T47D (cell line): ENCODE results near the gene MMEL1.
"Not testable (repeated sequence)": the region's sequence is repeated elsewhere in the genome, so short reads cannot be mapped to it uniquely, and the experiment has no call there.

Experiments used
- DNase-seq, 2 experiments: peaks; one replicate each; pipeline versions ENCODE4 v3.0.0 to v3.0.0-alpha.2; 2011 to 2012; ENCODE audit warnings: low read depth in 1 of 2, low spot score in 1 of 2
- JUND ChIP-seq: IDR thresholded peaks from 2 replicates; pipeline ENCODE4 v1.6.1; 2012; ENCODE audit warnings: low read depth
- in situ Hi-C: cut with HindIII; loops from 2 replicates; pipeline ENCODE4 v1.10.0; 2016; ENCODE audit warnings: low sequenced_read_pairs, low pct_unique_long_range_greater_than_20kb

Gene MMEL1, protein sequence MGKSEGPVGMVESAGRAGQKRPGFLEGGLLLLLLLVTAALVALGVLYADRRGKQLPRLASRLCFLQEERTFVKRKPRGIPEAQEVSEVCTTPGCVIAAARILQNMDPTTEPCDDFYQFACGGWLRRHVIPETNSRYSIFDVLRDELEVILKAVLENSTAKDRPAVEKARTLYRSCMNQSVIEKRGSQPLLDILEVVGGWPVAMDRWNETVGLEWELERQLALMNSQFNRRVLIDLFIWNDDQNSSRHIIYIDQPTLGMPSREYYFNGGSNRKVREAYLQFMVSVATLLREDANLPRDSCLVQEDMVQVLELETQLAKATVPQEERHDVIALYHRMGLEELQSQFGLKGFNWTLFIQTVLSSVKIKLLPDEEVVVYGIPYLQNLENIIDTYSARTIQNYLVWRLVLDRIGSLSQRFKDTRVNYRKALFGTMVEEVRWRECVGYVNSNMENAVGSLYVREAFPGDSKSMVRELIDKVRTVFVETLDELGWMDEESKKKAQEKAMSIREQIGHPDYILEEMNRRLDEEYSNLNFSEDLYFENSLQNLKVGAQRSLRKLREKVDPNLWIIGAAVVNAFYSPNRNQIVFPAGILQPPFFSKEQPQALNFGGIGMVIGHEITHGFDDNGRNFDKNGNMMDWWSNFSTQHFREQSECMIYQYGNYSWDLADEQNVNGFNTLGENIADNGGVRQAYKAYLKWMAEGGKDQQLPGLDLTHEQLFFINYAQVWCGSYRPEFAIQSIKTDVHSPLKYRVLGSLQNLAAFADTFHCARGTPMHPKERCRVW

DNA sequence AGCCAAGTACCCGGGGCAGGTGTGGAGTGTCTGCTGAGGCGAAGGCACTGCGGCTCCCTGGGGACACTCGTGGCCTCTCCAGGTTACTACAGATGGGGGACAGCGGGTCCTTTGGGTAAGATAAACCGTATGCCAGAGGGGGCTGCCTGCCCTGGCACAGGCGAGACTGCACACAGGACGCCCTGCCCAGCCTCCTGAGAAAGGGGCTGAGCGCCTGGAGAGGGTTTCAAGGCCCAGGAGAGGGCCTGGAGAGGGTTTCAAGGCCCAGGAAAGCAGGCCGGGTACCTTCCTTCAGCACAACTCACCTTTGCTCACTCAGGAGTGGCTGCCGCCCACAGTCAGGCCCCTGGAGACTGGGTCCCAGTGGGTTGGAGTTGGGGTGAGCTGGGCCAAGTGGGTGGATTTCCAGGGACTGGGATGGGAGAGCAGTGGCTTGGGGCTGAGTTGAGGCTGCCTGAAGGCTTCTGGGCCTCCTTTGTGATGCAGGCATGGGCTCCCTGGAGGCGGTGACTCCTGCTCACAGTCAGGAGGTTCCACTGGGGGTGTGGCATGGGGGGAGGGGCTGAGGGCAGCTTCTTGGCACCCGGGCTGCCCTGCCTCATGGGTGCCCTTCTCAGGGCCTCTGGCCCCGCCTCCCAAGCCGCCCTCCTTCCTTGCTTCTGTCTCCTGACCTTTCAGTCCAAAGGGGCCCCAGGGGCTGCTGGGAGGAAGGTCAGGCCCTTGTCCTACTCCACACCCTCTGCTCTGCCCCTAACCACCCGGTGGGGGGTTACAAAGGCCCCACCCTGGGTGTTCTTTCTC lies at the start of gene MMEL1:
Gene MMEL1 (minus strand): TSS at position 456 of the 801 bp plus-strand sequence. CDS start 3,532 bp downstream, outside the sequence.
- DNase-seq: no peak
- TF ChIP-seq JUND: no peak
- in situ Hi-C loops: no loop called here

DNA sequence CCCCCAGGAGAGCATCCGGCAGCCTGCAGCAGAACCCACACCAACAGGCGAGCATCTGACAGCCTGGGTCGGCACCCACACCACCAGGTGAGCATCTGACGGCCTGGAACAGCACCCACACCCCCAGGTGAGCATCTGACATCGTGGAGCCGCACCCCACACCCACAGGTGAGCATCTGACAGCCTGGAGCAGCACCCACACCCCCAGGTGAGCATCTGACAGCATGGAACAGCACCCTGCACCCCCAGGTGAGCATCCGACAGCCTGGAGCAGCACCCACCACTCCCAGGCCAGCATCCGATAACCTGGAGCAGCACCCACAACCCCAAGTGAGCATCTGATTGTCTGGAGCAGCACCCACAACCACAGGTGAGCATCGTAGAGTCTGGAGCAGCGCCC lies 43.9 kb upstream of the MMEL1 start:
- DNase-seq, in situ Hi-C loops: not testable (repeated sequence)

DNA sequence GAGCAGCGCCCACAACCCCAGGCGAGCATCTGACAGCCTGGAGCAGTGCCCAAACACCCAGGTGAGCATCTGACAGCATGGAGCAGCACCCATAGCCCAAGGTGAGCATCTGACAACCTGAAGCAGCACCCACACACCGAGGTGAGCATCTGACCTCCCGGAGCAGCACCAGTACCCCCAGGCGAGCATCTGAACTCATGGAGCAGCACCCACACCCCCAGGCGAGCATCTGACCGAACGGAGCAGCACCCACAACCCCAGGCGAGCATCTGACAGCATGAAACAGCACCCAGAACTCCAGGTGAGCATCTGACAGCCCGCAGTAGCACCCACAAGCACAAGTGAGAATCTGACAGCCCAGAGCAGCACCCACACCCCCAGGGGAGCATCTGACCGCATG lies 38.8 kb upstream of the MMEL1 start:
- DNase-seq, in situ Hi-C loops: not testable (repeated sequence)

DNA sequence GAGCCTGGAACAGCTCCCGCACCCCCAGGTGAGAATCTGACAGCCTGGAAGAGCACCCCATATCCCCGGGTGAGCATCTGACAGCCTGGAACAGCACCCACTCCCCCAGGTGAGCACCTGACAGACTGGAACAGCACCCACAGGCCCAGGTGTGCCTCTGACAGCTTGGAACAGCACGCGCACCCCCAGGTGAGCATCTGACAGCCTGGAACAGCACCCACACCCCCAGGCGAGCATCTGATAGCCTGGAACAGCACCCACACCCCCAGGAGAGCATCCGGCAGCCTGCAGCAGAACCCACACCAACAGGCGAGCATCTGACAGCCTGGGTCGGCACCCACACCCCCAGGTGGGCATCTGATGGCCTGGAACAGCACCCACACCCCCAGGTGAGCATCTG lies 27.0 kb upstream of the MMEL1 start:
- in situ Hi-C loops: not testable (repeated sequence)

DNA sequence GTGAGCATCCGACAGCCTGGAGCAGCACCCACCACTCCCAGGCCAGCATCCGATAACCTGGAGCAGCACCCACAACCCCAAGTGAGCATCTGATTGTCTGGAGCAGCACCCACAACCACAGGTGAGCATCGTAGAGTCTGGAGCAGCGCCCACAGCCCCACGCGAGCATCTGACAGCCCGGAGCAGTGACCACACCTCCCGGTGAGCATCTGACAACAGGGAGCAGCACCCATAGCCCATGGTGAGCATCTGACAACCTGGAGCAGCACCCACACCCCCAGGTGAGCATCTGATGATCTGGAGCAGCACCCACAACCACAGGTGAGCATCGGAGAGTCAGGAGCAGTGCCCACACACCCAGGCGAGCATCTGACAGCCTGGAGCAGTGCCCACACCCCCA lies 25.1 kb upstream of the MMEL1 start:
- DNase-seq, in situ Hi-C loops: not testable (repeated sequence)

More for the DNA sequence above, 27.0 kb upstream of the MMEL1 start:
- not testable (repeated sequence) for DNase-seq

DNA sequence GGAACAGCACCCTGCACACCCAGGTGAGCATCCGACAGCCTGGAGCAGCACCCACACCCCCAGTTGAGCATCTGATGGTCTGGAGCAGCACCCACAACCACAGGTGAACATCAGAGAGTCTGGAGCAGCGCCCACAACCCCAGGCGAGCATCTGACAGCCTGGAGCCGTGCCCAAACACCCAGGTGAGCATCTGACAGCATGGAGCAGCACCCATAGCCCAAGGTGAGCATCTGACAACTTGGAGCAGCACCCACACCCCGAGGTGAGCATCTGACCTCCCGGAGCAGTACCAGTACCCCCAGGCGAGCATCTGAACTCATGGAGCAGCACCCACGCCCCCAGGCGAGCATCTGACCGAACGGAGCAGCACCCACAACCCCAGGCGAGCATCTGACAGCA lies 24.3 kb upstream of the MMEL1 start:
- in situ Hi-C loops, DNase-seq: not testable (repeated sequence)

DNA sequence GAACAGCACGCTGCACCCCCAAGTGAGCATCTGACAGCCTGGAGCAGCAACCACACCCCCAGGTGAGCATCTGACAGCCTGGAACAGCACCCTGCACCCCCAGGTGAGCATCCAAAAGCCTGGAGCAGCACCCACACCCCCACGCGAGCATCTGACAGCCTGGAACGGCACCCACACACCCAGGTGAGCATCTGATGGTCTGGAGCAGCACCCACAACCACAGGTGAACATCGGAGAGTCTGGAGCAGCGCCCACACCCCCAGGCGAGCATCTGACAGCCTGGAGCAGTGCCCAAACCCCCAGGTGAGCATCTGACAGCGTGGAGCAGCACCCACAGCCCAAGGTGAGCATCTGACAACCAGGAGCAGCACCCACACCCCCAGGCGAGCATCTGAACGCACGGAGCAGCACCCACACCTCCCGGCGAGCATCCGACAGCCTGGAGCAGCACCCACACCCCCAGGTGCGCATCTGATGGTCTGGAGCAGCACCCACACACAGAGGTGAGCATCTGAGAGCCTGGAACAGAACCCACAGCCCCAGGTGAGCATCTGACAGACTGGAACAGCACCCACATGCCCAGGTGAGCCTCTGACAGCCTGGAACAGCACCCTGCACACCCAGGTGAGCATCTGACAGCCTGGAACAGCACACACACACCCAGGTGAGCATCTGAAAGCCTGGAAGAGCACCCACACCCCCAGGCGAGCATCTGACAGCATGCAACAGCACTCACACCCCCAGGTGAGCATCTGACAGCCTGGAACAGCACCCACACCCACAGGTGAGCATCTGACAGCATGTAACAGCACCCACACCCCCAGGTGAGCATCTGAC lies 23.0 kb upstream of the MMEL1 start:
- in situ Hi-C loops, DNase-seq: not testable (repeated sequence)

DNA sequence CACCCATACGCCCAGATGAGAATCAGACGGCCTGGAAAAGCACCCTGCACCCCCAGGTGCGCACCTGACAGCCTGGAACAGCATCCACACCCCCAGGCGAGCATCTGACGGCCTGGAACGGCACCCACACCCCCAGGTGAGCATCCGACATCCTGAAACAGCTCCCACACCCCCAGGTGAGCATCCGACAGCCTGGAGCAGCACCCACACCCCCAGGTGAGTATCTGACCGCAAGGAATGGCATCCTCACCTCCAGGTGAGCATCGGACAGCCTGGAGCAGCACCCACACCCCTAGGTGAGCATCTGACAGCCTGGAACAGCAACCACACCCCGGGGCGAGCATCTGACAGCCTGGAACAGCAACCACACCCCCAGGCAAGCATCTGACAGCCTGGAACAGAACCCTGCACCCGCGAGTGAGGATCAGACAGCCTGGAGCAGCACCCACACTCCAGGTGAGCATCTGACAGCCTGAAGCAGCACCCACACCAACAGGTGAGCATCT lies 21.7 kb upstream of the MMEL1 start:
- in situ Hi-C loops, DNase-seq: not testable (repeated sequence)

DNA sequence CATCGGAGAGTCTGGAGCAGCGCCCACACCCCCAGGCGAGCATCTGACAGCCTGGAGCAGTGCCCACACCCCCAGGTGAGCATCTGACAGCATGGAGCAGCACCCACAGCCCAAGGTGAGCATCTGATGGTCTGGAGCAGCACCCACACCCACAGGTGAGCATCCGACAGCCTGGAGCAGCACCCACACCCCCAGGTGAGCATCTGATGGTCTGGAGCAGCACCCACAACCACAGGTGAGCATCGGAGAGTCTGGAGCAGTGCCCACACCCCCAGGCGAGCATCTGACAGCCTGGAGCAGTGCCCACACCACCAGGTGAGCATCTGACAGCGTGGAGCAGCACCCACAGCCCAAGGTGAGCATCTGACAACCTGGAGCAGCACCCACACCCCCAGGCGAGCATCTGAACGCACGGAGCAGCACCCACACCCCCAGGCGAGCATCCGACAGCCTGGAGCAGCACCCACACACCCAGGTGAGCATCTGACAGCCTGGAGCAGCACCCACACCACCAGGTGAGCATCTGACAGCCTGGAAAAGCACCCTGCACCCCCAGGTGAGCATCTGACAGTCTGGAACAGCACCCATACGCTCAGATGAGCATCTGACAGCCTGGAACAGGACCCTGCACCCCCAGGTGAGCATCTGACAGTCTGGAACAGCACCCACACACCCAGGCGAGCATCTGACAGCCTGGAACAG lies 21.1 kb upstream of the MMEL1 start:
- in situ Hi-C loops, DNase-seq: not testable (repeated sequence)

DNA sequence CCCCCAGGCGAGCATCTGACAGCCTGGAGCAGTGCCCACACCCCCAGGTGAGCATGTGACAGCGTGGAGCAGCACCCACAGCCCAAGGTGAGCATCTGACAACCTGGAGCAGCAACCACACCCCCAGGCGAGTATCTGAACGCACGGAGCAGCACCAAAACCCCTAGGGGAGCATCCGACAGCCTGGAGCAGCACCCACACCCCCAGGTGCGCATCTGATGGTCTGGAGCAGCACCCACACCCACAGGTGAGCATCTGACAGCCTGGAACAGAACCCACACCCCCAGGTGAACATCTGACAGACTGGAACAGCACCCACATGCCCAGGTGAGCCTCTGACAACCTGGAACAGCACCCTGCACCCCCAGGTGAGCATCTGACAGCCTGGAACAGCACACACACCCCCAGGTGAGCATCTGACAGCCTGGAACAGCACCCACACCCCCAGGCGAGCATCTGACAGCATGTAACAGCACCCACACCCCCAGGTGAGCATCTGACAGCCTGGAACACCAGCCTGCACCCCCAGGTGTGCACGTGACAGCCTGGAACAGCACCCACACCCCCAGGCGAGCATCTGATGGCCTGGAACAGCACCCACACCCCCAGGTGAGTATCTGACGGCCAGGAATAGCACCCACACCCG lies 20.2 kb upstream of the MMEL1 start:
- DNase-seq, in situ Hi-C loops: not testable (repeated sequence)

DNA sequence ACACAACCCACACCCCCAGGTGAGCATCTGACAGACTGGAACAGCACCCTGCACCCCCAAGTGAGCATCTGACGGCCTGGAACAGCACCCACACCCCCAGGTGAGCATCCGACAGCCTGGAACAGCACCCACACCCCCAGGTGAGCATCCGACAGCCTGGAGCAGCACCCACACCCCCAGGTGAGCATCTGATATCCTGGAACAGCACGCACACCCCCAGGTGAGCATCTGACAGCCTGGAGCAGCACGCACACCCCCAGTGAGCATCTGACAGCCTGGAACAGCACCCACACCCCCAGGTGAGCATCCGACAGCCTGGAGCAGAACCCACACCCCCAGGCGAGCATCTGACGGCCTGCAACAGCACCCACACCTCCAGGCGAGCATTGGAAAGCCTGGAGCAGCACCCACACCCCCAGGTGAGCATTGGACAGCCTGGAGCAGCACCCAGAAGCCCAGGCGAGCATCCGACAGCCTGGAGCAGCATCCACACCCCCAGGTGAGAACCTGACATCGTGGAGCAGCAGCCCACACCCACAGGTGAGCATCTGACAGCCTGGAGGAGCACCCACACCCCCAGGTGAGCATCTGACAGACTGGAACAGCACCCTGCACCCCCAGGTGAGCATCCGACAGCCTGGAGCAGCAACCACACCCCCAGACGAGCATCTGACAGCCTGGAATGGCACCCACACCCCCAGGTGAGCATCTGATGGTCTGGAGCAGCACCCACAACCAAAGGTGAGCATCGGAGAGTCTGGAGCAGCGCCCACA lies 19.5 kb upstream of the MMEL1 start:
- in situ Hi-C loops, DNase-seq: not testable (repeated sequence)
